NB4 (cell line): ENCODE measurements around the gene NAV3.

ENCODE experiments used
- DNase-seq: peaks from one replicate; pipeline ENCODE4 v3.0.0; 2010; ENCODE audit warnings: low read depth
- H3K4me3 ChIP-seq: one replicate; pipeline ENCODE4 v1.5.1; 2011; ENCODE audit warnings: mild to moderate bottlenecking, low read depth, low read length, moderate library complexity
- CTCF ChIP-seq: IDR thresholded peaks from one replicate; pipeline ENCODE4 v1.5.1; 2012; ENCODE audit warnings: low read depth, low read length
- MAX ChIP-seq: IDR thresholded peaks from 2 replicates; pipeline ENCODE4 v1.6.1; 2011; ENCODE audit warnings: low read depth, low read length
- MYC ChIP-seq: IDR thresholded peaks from 2 replicates; pipeline ENCODE4 v1.6.1; 2011; ENCODE audit warnings: low read depth, low read length
- POLR2A ChIP-seq: IDR thresholded peaks from 2 replicates; pipeline ENCODE4 v1.6.1; 2011; ENCODE audit warnings: mild to moderate bottlenecking; ENCODE audit not compliant: insufficient read length; ENCODE audit errors: extremely low read depth

NAV3 gene

DNA sequence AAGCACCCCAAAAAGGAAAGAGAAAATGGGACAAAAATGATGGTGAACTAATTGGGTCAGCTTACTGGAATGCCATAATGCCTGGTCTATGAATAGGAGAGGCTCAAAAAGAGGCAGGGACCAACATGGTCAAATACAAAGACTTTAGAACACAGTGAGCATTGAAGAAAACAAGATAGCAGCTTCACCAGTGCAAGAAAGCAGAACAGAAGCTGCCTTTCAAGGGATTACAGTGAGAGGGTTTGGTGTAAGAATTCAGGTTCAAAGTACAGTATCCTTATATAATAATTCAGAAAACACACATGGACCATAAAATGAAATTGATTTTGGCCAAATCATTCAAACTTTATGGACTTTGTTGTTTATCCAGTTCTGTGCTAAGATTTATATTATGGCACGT, 162.1 kb downstream of the NAV3 start:
- H3K4me3 ChIP-seq: no peak overlapping the region
- DNase-seq: no peak
- no peak for TF ChIP-seq CTCF

GRCh38 chr12:77993658-77994057, 163.0 kb downstream of the NAV3 start:
- no peak overlapping the region for H3K4me3 ChIP-seq
- DNase-seq: no peak
- TF ChIP-seq POLR2A (no peak), MYC (no peak), MAX (no peak), CTCF (no peak)

DNA sequence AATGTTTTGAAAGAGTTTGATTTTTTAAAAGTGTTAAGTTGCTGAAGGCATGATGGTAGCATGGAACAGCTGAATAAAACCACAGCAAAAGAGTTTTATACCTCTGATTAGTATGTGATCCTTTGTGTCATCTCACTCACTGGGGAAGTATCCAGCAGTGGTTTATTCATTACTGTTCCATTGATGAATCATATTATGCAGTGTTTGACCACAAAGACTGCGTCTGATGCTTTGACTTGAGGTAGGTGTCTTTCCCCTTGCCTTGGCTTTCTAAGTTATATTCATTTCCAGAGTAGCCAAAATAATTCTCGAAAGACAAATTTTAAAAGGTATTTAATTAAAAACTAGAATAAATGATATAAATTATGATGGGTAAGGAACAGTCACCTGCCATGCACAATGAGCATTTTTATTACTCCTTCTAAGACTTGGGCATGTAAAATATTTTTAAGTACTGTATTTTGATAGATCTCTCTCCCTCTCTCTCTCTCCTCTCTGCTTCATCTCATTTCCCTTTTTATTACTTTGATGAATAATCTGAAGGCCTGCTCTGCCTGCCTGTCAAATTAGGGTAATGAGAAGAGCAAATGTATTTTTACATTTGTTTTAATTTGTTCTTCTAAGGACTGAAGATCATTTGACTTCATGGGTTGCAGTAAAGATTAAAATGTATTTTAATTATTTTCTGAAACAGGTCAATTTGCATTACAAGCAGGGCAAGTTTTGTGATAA, 164.9 kb downstream of the NAV3 start:
- no peak for TF ChIP-seq POLR2A
- TF ChIP-seq MAX: no peak
- no peak for TF ChIP-seq CTCF
- no peak for TF ChIP-seq MYC
- H3K4me3 ChIP-seq: no peak overlapping the region
- no peak for DNase-seq

DNA sequence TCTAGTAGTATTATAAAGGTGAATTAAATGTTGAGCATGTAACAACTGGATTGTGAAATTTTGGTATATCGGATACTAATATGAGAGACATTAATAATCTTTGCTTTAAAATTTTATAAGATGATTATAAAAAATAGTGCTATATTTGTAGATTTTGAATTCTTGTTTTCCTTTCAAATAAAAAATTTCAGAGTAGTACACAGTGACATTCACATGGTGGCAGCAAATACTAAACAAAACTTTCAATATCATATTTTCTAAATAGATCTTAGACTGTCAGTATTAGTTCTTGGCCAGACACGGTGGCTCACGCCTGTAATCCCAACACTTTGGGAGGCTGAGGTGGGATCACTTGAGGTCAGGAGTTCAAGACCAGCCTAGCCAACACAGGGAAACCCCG, 166.0 kb downstream of the NAV3 start:
- DNase-seq: no peak
- no peak overlapping the region for H3K4me3 ChIP-seq
- TF ChIP-seq MYC (no peak), MAX (no peak), CTCF (no peak), POLR2A (no peak)

- no peak overlapping the region for H3K4me3 ChIP-seq
- TF ChIP-seq POLR2A: no peak
- no peak for TF ChIP-seq MYC
- no peak for DNase-seq
Measured at GRCh38 chr12:77998236-77998786, 167.6 kb downstream of the NAV3 start.

- TF ChIP-seq CTCF: no peak
- TF ChIP-seq MYC: no peak
- TF ChIP-seq MAX: no peak
- no peak for TF ChIP-seq POLR2A
- DNase-seq: peak; percentile 79
- H3K4me3 ChIP-seq: peak overlapping the region; percentile 11
Measured at GRCh38 chr12:77999074-77999715, 168.5 kb downstream of the NAV3 start.
